ENCODE results near the gene FADS1.
A peak's percentile ranks its signal among the peaks of the same experiment; 100 is the strongest.

The FADS1 gene

DNA sequence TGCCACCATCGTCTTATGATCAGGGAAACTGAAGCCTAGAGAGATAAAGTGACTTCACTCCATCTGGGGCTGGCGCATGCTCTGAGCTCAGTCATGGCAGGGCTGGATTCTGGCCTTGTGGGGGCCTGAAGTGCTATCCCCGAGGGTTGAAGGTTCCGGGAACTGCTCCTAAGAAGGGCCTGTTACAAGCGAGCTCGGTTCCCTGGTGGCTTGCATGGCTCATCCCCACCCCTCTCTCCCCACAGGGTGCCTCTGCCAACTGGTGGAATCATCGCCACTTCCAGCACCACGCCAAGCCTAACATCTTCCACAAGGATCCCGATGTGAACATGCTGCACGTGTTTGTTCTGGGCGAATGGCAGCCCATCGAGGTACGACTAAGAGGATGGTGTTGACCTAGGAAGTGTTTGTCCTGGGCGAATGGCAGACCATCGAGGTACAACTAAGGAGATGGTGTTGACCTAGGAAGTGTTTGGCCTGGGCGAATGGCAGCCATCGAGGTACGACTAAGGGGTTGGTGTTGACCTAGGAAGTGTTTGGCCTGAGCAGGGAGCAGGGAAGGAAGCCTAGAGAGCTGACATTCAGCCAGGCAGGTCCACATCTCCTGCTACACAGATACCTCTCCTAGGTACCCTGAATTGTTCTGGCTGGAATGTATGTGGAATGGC is 31.2 kb upstream of the FADS1 start:
- no peak for DNase-seq (ENCODE audit: insufficient read length, low spot score)
- FAIRE-seq = no peak

DNA sequence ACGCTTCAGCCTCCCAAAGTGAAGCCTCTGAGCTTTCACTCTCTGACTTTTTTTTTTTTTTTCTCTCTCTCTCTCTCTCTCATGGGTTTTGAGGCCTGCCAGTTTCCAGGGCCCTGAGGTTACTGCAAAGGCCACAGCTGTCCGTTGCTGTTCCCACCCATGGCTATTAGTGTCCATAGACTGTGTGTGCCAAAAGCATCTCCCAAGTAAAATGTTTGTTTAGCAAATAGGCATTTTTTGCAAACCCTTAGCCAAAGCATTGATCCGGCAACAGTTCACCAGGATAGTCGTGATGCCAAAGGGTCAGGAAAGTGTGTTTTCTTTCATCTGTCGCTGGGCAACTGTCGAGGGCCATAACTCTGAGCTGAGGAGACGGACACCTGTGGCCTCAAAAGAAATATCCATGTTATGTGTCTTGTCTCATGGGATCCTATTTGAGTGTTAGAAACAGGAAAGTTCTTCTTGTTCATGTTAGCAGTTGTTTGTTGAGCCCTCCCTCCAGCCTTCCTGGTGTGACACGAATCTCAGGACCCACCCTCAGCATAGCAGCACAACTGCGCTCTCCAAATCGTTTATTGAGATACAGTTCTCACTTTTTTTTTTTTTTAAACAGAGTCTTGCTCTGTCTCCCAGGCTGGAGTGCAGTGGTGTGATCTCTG is 29.7 kb upstream of the FADS1 start:
- FAIRE-seq (no peak), DNase-seq (ENCODE audit: insufficient read length, low spot score) (no peak)

DNA sequence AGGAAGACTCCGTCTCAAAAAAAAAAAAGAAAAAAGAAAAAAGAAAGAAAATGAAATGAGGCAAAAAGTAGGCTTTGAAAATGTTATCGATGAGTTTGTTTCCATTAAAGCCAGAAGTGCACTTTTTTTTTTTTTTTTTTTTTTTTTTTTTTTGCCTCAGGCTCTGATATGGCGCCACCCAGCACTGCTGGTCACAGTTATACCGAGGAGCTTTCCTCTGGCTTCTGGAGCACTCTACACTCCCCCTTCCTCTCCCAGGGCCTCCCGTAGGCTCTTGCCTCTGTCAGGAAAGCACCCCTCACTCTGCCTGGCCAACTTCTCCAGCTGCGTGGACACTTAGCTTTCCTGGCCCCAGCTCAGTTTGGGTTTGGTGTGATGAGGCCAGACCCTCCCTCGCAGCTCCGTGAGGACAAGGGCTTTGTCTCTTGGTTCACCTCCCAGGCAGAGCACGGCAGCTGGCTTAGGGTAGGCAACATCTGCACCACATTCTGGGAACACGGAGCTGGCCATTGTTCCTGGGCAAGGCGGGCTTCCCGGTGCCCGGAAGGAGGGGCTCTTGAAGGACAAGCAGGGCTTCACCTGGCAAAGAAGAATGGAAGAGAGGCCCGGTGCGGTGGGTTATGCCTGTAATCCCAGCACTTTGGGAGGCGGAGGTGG is 28.2 kb upstream of the FADS1 start:
- DNase-seq (ENCODE audit: insufficient read length, low spot score) (no peak), FAIRE-seq (no peak)

DNA sequence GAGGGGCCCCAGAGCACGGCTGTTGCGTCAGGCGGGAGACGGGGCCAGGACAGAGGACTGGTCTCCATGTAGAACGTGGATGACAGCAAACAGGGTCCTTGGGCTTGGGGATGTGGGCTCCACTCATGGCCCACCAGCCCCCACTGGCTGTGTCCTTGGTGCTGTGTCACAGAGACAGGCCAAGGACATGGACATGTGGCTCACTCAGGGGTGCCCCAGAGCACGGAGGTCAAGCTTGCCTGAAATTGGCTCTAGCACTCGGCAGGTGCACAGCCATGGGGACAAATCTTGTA is 25.7 kb upstream of the FADS1 start:
- FAIRE-seq (no peak), DNase-seq (ENCODE audit: insufficient read length, low spot score) (no peak)

DNA sequence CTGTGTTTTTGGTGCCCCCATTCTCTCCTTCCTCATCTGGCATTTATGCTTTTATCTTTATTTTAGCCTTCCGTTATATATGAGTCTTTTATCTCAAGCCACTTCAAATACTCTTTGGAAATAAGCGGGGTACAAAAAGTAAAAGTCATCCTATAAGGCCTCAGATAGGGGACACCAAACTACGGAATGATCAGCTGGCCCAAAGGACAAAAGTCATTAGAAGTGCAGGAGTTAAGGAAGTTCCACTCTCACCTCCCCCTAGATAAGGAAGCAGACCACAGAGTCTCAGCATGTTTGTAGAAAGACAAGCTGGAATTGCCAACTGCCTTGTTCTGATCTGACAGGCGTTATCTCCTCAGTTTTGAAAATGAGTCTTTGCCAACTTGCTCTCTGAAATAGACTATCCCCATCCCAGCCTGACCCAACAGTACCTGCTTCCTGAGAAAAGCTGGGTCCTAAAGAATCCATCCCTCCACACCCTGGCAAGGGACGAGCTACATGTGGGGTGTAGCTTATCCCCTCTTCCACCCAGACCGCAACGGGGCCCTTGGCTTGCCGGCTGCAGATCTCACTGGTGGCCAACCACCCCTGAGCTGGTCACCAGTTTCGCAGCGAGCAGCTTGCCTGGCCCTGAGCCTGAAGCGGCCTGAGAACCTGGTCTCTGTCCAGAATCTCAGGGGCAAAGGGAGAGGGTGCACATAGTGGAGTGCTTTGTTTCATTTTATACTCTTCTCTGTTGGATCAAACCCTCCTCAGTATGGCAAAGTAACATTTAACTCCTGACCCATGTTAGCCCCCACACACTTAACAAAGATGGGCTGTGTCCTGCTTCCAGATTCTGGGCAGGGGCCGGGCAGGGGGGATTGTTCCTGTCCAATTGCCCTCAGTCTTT is 25.1 kb upstream of the FADS1 start:
- DNase-seq (ENCODE audit: insufficient read length, low spot score) (no peak), FAIRE-seq (no peak)

DNA sequence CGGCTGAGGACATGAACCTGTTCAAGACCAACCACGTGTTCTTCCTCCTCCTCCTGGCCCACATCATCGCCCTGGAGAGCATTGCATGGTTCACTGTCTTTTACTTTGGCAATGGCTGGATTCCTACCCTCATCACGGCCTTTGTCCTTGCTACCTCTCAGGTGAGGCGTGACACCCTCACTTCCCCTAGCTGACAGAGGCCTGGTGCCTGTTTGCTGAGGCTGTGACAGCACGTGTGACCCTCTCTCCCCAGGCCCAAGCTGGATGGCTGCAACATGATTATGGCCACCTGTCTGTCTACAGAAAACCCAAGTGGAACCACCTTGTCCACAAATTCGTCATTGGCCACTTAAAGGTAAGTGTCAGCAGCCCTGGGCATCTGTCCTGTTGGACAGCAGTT is 23.6 kb upstream of the FADS1 start:
- DNase-seq (ENCODE audit: insufficient read length, low spot score) (no peak), FAIRE-seq (no peak)

DNA sequence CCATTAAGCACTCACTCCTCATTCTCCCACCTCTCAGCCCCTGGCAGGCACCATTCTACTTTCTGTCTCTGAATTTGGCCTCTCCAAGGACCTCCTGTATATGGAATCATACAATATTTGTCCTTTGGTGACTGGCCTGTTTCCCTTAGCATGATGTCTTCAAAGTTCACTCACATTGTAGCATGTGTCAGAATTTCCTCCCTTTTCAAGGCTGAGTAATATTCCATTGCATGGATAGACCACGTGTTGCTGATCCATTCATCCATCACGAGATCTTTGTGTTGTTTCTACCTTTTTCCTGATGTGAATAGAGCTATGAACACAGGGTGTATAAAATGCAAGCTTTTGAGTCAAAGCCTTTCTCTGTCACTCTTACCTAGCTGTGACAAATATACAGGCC is 22.9 kb upstream of the FADS1 start:
- DNase-seq (ENCODE audit: insufficient read length, low spot score) (no peak), FAIRE-seq (no peak)

DNA sequence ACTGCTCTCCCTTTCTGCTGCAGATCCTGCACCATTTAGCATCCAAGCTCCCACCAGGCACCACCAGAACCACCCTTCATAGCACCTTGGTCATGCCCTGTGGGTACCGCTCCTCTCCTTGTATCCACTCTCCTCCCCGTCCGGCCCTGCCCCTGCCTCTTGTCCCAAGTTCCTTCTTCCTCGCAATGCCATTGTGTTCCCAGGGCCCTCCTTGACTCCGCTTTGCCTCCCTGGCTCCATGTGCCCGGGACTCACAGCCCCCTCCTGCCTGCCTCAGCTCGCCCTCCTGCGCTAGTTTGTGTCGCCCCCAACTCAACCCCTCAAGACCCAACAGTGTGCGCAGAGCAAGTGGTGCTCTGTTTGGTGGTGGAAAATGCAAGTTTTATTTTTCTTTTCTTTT is 22.1 kb upstream of the FADS1 start:
- no peak for DNase-seq (ENCODE audit: insufficient read length, low spot score)

DNA sequence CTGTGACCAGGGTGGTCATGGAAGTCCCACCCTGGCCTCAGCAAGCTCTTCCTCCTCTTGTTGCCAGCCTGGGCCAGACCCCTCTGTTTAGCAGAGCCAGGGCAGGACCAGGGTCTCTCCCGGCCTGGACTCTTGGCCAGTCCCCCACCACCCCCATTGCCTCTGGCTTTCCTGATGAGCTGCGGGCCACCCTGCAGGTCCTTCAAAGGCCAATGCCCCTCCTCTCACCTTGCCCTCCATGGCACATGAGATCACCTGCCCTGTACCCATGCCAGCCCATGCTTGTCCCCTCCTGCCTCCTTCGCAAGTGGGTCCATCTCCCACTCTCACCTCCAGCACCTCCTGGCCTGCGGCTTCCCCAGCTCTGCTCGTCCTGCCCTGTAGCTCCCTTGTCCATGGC is 21.7 kb upstream of the FADS1 start:
- DNase-seq (ENCODE audit: insufficient read length, low spot score) (no peak), FAIRE-seq (no peak)

More for the DNA sequence above, 22.1 kb upstream of the FADS1 start:
- FAIRE-seq = no peak

DNA sequence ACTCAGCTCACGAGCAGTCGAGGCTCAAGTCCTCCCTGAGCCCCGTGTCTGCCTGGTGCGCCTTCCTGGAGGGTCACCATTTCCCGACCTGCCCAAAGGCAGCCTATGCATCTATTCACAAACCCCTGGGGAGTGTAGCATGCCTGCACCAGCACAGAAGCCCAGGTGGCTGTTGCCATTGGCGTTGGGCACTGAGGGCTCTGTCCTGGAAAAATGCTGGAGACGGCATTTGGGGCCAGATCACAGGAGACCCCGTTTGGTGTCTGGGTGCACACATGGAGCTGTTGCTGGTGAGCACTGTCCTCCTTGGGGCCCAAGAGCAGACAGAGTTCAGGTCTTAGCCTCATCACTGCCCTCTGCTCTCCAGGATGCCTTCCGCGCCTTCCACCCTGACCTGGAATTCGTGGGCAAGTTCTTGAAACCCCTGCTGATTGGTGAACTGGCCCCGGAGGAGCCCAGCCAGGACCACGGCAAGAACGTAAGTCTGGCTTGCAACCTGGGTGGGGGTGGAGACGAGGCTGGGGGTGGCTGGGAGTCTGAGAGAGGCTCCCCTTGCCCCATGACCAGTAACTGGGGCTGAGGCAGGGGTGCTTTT is 20.7 kb upstream of the FADS1 start:
- FAIRE-seq = no peak

DNA sequence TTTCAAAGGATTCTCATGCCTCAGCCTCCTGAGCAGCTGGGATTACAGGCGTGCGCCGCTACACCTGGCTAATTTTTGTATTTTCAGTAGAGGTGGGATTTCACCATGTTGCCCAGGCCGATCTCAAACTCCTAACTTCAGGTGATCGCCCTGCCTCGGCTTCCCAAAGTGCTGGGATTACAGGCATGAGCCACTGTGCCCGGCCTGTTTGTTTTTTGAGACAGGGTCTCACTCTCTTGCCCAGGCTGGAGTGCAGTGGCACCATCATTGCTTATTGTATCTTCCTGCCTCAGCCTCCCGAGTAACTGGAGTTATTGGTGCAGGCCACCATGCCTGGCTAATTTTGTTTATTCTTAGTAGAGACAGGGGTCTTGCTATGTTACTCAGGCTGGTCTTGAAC is 19.4 kb upstream of the FADS1 start:
- no peak for FAIRE-seq
- no peak for DNase-seq (ENCODE audit: insufficient read length, low spot score)

More for the DNA sequence above, 20.7 kb upstream of the FADS1 start:
- DNase-seq (ENCODE audit: insufficient read length, low spot score) = no peak

DNA sequence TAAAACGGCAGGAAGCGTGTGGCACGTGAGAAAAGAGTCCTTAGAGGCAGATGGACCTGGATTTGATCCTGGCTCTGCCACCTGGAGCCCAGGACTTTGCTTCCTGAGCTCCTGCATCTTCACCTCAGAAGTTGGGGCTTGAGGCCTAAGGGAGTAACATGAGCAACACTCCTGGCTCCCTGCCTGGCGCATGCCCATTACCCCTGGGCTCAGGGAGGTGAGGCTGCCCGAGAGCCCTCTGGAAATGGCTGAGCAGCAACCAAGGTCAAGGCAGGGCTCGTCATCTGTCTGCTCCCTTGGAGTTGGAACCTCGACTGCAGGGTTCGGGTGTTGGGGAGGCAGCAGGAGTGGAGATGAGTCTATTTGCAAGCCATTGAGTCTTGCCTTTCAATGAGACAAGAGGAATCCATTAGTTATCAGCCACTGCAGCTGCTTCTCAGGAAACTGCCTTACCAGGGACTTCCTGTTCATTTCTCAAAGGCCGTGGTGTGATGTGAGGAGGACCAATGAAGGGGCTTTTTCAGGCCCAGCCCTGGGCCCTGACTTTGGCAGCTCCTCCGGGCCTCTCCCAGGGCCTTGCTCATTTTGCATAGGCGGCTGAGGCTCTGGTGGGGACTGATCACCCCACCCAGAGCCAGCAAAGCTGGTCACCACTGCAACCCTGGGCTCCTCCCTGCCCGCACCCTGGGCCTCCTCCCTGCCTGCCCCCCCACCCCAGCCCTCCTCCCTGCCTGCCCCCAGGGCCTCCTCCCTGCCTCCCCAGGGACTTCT is 17.7 kb upstream of the FADS1 start:
- FAIRE-seq = peak; percentile 87
- DNase-seq (ENCODE audit: insufficient read length, low spot score) = peak; percentile 80

DNA sequence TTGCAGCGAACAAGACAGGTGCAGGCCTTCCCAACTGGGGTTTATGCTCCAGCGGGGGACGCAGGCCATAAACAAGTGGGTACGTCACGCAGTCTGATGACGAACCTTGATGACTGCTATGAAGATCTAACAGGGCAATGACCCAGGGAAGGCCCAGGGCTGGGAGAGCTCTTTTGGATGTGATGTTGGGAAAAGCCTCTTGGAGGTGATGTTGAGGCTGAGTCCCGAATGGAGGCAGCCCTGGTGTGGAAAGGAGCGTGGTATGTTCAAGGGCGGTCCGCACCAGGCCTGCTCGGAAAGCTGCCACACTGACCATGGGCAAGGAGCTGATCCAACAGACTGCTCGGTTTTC is 17.1 kb upstream of the FADS1 start:
- FAIRE-seq (no peak), DNase-seq (ENCODE audit: insufficient read length, low spot score) (no peak)

DNA sequence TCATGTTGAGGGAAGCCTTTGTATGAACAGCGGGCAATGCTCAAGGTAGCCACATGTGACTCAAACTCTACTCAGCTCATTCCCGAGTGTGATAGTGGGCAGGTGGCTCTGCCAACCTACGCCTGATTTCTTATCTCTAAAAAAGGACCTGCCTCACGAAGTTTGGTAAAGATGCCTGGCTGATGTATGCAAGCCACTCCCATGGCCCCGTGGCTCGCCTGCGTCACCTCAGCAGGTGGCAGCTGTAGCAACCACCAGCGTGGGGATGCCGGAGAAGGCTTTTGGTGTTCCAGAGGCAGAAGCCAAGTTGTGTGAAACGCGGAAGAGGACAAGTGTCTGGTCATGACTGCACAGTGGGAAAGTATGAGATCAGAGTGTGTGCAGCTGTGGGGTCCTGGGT is 16.7 kb upstream of the FADS1 start:
- no peak for DNase-seq (ENCODE audit: insufficient read length, low spot score)
- FAIRE-seq = no peak

DNA sequence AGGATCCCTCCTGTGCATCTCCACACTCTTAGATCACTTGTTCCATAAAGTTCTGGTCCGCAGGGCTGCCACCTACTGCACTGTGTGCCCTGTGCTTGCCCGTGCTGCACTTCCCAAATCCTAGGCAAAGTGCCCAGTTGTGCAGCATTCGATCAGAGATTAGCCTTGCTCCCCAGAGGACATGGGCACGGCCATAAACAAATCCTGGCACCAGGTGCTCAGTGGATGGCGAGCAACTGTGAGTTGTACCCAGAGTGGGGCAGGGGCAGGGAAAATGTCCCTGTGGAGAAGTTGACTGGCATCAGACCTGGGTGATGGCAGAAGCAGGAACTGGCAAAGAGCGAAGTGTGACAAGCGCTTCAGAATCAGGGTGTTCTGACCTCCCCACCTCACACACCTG is 16.0 kb upstream of the FADS1 start:
- FAIRE-seq = no peak
- no peak for DNase-seq (ENCODE audit: insufficient read length, low spot score)

DNA sequence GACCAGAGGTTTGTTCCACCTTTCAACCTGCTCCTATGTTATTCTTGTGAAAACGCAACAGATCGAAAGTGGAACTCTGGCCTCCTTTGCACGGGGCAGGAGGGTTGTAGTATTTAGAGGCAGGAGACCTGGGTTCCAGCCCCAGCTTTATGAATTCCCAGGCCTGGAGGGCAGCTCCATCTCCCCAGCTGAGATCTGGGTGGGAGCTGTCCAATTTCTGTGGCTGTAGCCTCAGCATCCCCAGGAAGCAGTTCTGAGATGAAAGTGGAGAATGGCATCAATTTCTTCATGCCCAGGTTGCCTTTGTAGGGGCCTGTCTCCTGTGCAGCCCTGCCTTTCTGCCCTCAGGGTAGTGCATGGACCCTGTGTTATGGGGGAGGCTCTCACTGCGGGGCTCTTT is 15.4 kb upstream of the FADS1 start:
- no peak for DNase-seq (ENCODE audit: insufficient read length, low spot score)
- no peak for FAIRE-seq

DNA sequence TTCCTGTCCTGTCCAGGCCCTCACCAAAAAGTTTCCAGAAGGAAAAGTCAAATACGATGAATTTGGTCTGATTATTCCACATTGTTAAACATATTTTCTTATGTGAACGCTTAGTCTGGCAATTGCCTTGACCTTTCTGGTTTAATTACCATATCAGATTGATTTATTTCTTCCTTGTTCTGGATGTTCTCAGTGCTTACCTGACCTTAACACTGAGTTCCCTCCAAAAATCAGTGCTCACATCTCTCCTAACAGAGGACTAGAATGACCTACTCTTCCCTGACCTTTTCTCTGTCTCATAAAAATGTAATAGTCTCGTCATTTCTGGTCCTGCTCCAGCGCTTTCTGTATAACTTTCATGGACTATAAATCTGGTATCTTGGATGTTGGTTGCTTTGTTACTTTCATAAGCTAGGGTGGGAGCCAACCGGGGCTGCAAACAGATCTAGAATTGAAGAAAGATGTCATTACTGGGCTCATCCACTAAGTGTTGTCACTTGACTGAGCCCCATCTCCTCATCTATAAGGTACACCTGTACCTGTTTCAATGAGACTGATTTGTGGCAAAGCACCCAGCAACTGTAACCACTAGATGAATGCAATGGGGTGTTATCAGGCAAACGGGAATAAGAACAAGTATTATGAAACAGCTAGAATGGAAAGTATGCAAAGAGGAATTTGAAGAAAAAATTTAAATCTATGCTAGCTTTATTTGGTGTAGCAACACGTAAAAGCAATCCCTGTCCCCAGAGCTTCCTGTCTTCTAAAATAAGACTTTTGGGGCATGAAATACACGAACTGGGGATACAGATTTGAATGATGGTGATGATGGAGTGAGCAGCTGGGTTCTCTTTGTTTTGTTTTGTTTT is 13.7 kb upstream of the FADS1 start:
- FAIRE-seq = peak; percentile 81
- DNase-seq (ENCODE audit: insufficient read length, low spot score) = no peak

DNA sequence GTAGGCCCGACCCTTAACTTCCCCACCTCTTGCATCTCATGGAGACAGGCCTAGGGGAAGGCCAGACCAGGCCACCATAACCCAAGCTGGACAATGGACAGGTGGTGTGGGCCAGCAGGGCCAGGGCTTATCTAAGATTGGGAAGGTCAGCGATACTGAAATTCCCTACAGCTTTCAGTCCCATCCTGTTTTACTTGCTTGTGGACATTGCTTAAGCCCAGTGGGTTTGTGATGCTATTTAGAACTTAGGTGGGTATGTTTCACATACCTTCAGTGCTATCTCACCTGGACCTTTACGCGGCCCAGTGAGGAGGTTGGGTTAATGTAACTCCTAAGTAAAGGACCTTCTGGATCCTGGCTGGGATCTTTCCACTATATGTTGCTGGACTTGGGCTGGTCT is 13.0 kb upstream of the FADS1 start:
- DNase-seq (ENCODE audit: insufficient read length, low spot score) = no peak
- FAIRE-seq = no peak

DNA sequence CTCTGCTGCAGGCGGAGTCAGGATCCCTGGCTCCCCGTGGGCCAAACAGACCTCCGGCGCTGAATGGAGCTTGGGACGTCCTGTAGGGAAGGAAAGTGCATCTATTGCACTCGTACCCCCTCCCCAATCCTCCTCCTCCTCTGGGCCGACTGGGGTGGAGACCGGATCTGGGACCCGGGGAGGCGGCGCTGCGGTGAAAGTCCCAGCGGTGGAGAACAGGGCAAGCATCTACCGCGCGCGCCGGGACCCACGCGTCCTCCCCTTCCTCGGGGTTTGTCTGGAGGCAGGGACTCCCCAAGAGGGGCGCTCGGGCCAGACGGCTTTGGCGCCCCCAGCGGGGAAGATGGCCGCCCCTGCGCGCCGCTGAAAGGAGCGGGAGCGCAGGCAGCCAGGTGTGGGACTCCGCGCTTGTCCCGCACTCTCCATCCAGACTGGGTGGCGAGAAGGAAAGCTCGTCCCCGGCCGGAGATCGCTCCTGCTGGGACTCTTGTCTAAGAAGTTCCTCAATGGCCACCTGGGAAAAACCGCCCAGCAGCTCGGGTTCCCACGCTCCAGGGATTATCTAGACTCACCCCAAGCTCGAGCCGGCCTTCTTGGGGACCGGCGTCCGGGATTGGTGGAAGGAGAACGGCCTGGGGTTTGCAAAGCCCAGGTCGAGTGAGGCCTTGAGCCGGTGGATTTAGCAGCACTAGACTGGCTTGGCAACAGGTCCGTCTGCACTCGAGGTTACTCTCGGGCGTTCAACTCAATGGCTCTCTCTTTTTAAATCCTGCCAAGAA is 12.0 kb upstream of the FADS1 start:
- FAIRE-seq = peak; percentile 49
- no peak for DNase-seq (ENCODE audit: insufficient read length, low spot score)

Data from GM19239 (cell line).